NCI-H345 treated with DMSO at 0.1 percent for 48 hours (cell line): ENCODE measurements around the gene AMDHD1.

ENCODE experiments used
- DNase-seq: peaks from one replicate; lab custom pipeline; 2025; ENCODE audit not compliant: unreplicated experiment; lab: John Stamatoyannopoulos, UW

Gene AMDHD1

DNA sequence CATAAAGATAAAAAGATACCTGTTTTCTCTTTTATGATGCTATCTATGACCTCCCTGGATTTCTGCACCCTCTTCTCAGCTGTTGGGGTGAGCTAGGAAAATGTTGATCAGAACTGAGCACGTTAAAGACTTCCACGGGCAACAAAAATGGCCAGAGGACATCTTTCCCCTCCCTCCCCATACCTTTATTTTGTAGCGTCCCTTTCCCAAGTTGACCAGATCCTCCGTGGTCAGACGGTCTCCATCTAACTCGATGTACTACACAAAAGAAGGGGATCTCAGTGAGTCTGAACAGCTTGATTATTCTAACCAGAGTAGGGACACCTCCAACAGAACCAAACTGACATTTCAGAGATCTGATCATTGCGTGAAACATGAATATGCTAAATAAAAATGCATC lies 50.8 kb downstream of the AMDHD1 start:
- DNase-seq, result no peak

DNA sequence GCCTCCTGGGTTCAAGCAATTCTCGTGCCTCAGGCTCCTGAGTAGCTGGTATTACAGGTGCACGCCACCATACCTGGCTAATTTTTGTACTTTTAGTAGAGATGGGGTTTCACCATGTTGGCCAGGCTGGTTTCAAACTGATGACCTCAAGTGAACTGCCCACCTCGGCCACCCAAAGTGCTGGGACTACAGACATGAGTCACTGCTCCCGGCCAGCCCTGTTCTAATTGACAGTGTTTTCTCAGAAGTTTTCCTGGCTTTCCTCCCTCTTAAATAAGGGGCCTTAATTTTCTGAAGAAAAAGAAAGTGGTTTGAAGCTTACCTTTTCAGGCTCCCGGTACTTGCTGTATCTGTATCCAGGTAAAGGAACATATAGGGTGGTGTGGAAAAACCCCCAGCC lies 51.3 kb downstream of the AMDHD1 start:
- no peak for DNase-seq

DNA sequence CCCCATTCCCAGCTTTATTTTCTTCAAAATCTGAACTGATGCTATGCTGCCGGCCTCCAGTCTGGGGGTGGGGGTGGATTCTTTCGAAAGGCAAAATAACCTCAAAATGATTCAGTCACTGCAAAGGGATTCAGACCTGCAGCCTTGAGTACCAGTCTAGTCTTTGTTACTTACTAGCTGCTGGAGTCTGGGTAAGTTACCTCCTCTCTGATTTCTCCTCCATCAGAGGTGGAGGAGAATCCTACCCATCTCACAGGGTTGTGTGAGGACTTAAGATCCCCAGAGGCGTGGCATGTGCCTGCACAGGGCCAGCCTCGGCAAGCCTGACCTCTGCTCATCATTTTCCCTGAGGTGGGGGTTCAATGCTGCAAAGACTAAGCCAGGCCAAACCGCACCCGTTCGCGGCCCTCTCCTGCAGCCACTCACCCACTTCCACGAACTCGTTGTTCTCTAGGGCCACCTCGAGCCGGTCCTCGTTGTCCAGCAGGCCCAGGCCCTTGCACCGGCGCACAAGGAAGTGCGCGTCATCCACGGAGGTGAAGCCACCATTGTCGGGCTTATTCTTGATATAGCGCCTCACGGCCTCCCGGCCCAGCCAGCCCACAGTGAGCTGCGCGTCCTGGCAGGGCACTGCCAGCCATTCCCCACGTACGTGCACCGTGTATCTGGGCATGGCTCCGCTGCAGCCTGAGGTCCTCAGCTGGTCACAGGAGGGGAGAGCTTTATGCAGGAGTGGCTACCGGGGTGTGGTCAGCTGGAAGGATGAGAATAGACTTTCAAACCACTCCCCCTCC lies 52.3 kb downstream of the AMDHD1 start:
- DNase-seq, result no peak

DNA sequence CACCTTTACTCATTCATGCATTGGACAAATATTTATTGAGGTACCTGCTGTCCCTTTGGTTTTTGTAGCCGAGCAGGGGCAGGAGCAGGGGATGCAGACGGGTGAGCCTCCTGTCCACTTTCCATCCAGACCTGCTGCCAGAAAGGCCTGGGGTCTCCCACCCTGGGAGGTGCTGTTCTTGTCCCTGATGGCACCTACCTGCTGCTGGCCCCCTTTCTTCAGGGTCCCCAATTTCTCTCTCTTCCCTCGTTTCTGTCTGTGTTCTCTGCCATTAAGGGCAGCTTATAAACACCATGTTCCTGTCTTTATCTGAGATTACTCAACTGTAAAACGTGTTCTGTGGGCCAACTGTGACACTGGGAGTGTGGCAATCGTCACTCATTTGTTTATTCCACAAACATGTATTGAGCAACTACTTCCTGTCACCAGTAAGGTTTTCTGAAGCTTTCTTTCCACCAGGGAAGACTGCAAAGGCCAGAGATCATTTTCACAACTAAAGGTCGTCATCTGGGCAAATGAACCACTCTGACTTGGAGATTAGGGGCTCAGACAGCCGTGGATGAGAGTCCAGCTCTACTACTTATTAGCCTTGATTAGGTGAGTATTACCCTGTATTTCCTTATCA lies 53.0 kb downstream of the AMDHD1 start, which contains the start of gene HAL:
Gene HAL (minus strand): TSS at position 311 of the 625 bp plus-strand sequence. CDS start 434 bp downstream, outside the sequence.
- no peak for DNase-seq

DNA sequence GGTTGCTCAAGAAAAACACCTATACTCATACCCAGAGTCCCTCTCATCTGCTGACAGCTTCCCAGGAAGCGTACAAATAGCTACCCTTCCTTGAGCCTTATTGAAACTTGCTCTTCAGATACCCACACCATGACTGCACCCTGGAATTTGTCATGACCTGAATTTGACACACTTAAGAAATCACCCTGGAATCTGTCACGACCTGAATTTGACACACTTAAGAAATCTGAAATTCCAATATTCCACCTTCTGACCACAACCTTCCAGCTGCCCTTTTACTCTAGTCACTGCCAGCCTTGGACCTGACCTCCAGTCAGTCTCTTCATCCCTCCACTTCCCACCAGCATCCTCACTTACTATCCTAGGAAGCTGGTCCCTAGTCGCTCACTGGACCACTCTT lies 54.1 kb downstream of the AMDHD1 start:
- DNase-seq, result no peak

DNA sequence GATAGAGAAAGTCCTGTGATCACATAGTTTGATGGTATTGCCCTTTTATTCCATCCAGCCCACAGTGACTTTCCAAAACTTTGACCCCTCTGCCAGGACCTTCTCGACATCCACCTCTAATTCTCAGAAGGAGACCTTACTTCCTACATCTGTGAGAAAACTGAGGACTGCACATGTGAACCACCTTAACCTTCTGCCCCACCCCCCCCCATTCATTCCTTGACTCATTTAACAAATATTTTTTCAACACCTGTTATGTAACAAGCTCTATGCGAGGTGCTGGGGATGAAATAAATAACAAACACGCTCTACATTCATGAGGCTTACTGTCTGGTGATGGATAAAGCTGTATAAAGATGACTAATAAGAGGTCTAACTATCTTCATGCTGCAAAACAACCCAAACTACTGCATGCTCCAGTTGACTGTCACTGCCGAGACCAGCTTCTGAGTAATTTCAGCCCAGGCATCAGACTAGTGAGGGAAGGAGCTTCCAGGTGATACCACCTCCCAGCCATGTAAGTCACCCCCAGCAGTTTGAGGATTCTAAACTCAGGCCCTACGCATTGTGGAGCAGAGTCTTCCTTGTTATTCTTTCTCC lies 54.9 kb downstream of the AMDHD1 start:
- DNase-seq, result no peak

DNA sequence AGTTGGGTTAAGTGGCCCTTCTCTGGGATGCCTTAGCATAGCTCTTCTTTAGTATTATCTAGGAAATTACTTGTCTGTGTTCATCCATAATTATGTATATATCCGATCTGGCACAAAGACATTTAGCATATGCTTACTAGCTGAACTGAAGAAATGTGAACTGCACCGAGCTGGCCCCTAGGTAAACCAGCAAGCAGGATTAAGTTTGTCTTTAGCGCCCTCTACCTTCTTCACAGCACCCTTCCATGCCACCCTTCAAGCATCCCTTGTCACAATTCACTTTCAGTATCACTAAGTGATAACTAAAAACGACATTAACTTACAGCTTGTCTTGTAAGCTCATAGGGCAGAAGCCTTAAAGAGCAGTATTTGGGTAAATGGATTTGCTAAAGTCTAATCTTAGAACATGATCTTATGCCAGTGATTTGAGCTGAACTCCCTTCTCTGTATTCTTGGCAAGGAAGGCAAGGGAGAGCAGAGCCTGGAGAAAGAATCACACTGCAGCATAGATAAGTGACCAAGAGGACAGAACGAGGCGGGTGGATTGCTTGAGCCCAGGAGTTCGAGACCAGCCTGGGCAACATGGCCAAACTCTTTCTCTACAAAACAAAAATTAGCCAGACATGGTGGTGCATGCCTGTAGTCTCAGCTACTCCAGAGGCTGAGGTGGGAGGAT lies 55.6 kb downstream of the AMDHD1 start:
- DNase-seq, result peak; percentile 10

DNA sequence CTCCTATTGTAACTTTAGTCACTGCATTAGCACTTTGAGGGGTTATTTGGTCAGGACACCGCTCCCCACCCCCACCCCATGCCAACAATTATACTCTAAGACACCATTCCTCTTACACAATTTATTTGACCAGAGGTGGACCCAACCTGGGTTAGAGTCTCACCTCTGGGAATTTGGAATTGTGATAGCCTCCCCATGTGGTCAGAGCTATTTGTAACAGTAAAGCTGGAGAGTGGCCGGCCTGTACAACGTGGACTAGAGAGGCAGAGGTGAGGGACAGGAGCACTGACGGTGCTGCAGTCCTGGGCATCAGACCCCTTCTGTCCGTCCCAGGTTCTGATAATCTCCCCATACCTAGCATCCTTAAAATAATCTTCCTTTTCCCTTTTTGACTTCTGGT lies 56.4 kb downstream of the AMDHD1 start:
- DNase-seq, result no peak

DNA sequence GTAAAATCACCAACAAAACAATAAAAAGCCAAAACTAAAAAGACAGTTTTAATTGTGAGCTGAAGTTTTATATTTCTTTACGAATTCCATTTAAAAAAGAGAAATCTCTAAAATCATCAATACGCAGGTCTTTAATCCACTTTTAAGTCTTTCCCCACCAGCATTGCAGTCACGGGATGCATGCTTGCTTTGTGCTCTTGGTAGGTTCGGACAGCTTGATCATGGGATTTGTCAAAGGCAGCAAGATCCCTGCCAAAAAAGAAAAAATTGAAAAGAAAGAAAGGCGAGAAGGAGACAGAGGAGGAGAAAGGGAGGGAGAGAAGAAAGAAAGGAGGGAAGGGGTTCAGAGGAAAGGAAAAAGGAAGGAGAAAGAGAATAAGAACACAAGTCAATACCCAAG lies 57.7 kb downstream of the AMDHD1 start:
- DNase-seq, result no peak

DNA sequence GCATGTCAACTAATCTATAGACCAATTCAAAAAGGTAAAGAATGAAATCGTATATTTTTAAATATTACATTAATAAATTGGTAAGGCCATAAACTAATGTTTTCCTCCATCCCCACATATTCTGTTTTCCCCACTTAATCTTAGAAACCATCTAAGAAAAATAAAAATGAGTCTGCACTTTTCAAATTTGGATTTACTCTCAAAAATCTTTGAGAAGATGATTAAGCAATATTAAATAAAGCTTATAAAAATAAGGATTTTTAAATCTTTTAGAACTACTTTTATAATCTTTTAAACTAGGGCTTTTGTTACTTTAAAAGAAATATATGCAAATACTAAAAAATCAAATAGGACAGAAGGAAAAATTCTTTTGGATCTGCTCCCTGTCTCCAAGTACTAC lies 63.6 kb downstream of the AMDHD1 start:
- no peak for DNase-seq

DNA sequence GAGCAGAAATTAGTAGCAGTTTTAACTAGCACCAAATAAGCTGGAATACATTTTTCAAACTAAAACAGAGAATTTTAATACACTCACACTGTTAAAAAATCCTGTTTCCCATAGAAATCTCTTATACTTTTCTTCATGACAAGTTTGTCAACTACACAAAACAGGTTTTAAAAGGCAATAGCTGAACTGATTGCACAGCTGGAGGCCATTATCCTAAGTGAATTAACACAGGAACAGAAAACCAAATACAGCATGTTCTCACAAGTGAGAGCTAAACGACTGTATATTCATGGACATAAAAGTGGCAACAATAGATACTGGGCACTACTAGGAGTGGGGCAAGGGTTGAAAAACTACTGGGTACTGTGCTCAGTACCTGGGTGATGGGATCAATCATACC lies 64.6 kb downstream of the AMDHD1 start:
- DNase-seq, result no peak

DNA sequence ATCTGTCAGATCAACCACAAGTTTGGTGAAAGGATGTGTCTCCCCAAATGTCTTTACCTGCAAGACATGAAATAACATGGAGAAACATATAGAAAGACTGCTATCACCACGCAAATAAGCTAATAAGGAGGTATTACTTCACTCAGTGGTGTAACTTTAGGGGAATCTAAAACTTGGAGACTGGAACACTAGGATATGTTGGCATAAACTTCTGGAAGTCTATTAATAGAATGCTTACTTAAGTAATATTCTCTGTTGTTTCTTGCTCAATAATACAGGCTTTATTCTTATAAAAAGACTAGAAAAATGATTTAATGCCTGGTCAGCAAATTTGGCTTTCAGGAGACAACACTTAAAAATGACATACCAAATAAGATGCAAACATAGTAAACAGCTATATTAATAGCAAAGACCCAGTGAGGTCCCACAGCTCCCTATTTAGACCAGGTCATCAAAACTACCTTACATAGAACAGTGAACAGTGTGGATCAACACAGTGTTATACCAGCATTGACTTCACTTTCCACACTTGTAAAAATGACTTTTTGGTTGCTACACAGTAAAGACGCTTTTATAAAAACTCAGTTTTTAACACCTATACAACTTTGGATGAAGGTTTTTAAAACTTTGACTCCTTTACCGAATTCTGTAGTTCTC lies 71.9 kb downstream of the AMDHD1 start:
- no peak for DNase-seq

DNA sequence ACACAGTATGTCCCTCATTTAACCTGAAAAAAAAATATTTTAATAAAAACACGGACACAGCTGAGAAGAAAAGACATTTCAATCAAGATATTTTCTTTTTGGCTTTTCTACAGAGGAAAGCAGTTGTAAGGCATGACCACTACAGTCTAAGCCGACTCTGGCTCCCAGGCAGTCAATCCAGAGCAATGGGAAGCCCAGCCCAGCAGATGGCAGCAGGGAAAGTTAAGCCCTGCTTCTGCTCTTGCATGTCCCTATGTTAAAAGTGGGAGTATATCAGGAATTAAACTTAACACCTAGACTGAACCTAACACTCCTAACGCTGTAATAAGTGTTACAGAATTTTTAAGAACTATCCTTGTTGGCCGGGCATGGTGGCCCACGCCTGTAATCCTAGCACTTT lies 72.5 kb downstream of the AMDHD1 start:
- DNase-seq, result no peak
